ENCODE data around the gene ERLEC1. TPM values are rescaled to one million over a fixed set of nuclear protein-coding genes. Genes with fewer than 3 reads are reported as not detected.
"Not testable (repeated sequence)": the region's sequence is repeated elsewhere in the genome, so short reads cannot be mapped to it uniquely, and the experiment has no call there.

Gene ERLEC1
- total RNA-seq, 1 donor from 2014 or later, result 30.8 TPM

DNA sequence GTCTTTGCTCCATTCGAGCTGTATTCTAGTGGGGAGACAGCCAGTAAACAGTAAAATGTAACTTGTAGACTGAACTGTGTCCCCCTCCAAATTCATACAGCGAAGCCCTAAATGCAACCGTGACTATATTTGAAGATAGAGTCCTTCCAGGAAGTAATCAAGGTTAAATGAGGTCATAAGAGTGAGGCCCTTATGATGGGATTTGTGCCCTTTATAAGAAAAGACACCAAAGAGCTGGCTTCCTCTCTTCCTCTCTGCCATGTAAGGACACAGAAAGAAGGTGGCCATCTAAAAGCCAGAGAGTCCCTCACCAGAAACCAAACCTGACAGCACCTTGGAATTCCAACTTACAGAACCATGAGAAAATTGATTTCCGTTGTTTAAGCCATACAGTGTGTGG is 41.5 kb downstream of the ERLEC1 start:
- intact Hi-C loops (cut with micrococcal nuclease), result no loop called here

DNA sequence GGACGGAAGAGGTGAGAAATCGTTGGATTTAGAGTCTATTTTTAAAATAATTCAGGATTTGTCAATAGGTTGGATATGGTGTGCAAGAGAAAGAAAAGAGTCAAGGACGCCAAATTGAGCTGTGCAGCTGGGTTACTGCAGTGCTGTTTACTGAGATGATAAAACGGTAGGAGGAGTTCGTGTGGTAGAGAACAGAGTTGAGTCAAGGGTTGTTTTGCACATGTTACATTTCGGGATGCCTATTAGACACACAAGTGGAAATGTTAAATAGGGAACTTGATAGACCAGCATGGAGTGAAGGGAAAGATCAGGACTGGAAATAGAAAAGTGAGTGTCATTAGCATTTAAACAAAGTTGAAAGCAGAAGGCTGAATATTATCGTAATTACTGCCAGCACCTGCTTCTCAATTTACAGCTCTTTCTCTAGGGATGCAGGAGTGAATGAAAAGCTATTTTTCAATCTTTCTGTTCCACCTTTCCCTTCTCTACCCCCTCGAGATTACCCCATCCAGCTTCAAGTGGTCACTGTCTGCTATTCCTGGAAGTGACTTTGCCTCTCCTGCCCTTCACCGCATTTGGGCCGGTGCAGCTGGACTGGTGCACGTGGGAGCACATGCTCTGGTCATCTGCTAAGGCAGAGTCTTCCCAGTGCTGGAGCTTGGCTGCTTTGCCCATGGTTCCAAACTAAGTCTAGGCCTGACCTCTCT is 42.6 kb downstream of the ERLEC1 start:
- intact Hi-C loops (cut with micrococcal nuclease), result no loop called here

DNA sequence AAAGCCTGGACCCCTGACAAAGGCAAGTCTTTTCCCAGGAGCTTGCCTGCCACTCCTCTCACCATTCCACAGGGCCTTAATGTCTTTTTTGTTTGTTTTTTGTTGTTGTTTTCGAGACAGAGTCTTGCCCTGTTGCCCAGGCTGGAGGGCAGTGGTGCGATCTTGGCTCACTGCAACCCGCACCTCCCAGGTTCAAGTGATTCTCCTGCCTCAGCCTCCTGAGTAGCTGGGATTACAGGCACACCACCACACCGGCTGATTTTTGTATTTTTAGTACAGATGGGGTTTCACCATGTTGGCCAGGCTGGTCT is 43.1 kb downstream of the ERLEC1 start:
- intact Hi-C loops (cut with micrococcal nuclease), result not testable (repeated sequence)

DNA sequence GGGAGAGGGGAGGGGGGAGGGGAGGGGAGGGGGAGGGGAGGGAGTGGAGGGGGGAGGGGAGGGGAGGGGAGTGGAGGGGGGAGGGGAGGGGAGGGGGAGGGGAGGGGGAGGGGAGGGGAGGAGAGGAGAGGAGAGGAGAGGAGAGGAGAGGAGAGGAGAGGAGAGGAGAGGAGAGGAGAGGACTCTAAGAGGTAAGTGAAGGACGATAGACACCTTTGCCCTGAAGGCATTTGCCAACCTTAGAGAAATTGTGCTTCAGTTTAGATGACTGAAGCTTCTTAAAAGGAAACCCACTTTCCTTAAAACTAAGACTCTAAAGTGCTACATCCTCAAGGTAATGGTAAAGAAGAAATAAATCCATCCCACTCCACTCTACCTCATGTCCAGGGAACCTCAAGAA is 53.7 kb downstream of the ERLEC1 start:
- intact Hi-C loops (cut with micrococcal nuclease), result no loop called here

DNA sequence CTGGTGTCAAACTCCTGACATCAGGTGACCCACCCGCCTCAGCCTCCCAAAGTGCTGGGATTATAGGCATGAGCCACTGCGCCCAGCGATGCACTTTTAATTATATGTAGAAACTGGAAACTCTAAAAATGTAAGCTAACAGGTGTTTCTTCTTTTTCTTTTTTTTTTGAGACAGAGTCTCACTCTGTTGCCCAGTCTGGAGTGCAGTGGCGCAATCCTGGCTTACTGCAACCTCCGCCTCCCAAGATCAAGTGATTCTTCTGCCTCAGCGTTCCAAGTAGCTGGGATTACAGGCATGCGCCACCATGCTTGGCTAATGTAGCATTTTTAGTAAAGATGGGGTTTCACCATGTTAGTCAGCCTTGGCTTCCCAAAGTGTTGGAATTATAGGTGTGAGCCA is 54.8 kb downstream of the ERLEC1 start:
- intact Hi-C loops (cut with micrococcal nuclease), result not testable (repeated sequence)

DNA sequence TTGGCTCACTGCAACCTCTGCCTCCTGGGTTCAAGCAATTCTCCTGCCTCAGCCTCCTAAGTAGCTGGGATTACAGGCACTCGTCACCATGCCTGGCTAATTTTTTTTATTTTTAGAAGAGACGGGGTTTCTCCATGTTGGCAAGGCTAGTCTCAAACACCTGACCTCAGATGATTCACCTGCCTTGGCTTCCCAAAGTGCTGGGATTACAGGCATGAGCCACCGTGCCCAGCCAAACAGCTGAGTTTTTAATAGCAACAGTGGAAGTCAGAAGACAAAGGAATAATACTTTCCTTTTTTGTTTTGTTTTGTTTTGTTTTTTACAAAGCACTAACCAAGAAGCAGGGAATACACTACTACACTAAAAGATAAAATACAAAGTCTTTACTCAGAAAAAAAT is 56.0 kb downstream of the ERLEC1 start:
- intact Hi-C loops (cut with micrococcal nuclease), result no loop called here

DNA sequence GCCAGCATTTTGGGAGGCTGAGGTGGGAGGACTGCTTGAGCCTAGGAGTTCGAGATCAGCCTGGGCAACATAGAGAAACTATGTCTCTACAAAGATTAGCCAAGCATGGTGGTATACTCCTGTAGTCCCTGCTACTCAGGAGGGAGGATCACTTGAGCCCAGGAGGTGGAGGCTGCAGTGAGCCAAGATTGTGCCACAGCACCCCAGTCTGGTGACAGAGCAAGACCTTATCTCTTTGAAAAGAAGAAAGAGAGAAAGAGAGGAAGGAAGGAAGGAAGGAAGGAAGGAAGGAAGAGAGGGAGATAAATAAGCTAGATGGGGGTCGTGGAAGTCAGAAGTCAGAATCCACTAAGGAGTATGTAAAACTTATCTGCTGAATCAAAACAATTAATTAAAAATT is 56.8 kb downstream of the ERLEC1 start:
- intact Hi-C loops (cut with micrococcal nuclease), result no loop called here

DNA sequence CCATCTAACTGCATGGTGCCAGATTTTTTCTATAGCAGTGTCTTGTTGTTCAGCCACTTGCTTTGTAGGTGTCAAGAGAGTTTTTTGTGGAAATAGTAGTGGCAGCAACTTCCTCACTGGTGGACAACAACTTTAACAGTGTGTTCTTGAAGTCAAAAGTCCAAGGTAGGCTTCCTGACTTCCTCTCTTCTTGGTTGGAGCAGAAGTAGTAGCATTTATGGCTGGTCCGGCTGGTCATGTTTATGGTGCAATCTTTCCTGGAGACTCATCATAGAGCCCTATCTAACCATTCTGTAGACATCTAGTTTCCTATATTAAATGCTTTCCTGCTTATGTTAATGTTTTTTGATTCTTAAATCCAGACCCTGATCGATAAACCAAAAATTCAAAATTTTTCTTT is 61.2 kb downstream of the ERLEC1 start:
- intact Hi-C loops (cut with micrococcal nuclease), result no loop called here

DNA sequence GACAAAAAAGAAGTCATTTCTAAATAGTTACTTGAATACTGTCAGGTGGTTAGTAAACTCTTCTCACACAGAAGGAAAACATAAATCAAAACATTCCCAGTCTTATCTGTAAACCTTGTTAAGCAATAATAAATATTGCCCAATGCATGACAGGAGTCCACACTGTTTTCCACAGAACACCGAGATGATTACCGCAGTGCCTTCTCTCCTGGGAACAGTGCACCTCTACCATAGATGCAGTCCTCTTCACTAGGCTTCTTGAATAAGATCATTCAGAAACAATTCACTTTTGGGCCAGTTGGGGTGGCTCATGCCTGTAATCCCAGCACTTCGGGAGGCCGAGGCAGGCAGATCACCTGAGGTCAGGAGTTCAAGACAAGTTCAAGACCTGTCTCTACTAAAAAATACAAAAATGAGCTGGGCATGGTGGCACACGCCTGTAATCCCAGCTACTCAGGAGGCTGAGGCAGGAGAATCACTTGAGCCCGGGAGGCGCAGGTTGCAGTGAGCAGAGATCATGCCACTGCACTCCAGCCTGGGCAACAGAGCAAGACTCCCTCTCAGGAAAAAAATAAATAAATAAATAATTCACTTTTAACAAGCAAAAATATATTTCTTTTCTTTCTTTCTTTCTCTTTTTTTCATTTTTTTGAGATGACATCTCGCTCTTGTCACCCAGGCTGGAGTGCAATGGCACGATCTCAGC is 64.4 kb downstream of the ERLEC1 start:
- intact Hi-C loops (cut with micrococcal nuclease), result not testable (repeated sequence)

DNA sequence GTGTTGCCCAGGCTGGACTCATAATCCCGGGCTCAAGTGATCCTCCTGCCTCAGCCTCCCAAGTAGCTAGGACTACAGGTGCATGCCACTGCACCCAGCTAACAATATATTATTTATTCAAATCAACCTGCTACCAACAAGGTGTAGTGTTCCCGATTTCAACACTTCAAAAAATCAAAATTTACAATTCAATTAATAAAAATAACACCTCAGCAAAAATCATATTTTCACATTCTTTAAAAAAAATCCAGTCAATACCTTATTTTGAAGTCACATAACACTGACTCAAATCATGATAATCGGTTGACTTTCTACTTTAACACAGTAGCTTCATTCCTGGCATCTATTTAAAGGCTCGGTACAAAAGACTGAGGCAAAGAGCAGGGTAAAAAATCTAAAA is 65.7 kb downstream of the ERLEC1 start:
- intact Hi-C loops (cut with micrococcal nuclease), result no loop called here

DNA sequence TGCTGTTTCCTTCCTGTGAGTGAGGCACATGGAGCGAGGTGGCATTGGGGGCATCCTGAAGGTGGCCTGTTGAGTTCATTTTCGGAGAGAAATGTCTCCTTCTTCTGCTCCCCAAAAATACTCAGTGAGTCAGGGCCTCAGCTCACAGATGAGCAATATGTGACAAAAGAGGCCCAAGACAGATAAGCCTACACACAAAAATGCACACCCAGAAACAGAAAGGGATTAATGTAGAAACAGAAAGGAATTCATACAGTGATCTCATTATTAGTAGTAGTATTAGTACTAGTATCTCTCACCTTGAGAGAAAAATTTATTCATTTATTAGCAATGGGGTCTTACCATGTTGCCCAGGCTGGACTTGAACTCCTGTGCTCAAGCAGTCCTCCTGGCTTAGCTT is 67.8 kb downstream of the ERLEC1 start:
- intact Hi-C loops (cut with micrococcal nuclease), result no loop called here

DNA sequence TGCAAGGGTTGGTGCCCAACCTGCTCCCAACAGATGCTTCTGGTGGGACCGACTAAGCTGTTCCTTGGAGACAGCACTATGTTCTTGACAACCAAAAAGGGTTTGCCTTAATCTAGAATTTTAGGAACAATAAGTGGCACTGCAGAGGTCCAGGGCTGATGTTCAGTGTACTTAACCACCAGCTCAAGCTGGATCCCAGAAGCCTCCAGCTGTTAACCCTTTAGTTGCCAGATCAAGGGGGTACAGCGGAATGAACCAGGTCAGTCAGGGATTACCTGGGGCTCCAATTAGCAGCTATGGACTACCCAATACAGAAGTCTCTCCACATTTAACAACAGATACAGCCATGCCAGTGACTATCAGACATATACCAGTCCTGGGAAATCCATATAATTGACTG is 69.4 kb downstream of the ERLEC1 start:
- intact Hi-C loops (cut with micrococcal nuclease), result no loop called here

DNA sequence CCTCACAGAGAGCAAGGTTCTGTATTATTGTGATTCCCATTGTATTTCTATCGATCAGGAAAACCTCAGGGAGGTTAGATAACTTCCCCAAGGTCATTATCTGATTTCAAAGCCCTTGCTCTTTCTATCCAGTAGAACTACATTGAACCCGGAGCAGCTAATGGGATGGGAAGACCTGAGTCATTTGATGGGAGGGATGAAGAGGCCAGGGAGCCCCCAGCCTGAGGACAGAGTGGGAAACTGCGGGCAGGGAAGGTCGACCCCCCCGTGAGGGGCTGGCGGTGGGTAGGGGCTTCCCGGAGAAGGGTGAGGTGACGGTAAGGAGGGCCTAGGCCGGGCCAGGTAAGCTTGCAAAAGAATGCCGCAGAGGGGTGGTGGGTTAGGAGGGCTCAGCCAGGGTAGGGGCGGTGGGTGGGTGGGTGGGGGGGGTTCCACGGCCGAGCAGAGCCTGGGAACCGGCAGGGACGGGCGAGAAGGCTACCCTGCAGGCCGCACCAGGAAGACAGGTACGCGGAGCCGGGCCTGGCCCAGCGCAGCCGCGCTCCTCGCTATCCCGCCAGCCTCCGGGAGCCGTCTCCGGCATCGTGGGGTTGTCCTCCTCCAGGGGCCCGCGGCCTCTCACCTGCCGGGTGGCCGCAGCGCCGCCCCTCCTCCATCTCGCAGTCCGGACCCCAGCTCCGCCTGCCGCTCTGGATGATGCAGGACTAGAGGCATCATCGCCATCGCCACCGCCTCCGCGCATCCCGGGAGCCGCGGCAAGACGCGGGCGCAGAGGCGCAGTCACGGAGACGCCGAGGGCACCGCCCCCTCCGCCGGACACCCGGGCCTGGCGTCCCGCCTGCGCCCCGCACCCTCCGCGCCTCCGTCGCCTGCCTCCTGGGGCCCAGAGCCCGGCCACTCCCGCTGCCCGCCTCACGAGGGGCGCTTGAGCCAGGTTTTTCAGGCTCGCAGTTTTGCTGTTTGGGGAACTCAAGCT is 72.7 kb downstream of the ERLEC1 start, which contains the start of gene GPR75:
Gene GPR75 (minus strand): TSS at position 762 of the 976 bp plus-strand sequence. CDS start 5,211 bp downstream, outside the sequence.
- intact Hi-C loops (cut with micrococcal nuclease), result no loop called here

DNA sequence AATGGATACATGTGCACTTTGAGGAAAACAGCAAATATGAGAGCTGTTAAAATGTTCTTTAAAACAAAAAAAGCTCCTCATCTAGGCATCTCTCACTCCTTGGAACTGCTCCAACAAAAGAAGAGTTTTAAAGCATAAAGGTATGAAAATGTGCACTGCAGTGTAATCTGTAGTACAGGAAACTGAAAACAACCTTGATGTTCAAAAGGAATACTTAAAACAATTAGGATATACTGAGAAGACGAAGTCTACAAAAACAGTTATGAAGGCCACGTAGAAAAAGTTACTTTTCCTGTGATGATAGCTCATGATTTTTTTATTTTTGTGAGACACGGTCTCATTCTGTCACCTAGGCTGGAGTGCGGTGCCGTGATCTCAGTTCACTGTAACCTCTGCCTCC is 75.0 kb downstream of the ERLEC1 start:
- intact Hi-C loops (cut with micrococcal nuclease), result no loop called here

DNA sequence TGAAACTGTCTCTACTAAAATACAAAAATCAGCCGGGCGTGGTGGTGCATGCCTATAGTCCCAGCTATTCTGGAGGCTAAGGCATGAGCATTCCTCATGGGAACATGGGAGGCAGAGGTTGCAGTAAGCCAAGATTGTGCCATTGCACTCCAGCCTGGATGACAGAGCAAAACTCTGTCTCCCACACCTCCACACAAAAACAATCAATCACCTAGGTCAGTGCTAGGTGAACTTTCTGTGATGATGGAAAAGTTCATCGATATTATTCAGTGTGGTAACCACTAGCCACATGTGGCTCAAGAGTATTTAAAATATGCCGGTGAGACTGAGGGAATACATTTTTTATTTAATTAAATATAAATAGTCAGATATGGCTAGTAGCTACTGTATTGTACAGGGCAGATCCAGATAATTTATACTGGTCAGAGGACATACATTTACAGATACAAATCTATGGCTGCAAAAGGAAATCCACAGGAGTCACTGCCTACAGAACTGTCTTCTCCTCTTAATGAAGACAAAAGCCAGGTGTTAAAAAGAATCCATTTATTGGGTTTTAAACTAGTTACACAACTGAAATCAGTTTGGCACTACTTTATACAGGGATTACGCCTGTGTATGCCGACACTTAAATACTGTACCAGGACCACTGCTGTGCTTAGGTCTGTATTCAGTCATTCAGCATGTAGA is 76.8 kb downstream of the ERLEC1 start:
- intact Hi-C loops (cut with micrococcal nuclease), result no loop called here

DNA sequence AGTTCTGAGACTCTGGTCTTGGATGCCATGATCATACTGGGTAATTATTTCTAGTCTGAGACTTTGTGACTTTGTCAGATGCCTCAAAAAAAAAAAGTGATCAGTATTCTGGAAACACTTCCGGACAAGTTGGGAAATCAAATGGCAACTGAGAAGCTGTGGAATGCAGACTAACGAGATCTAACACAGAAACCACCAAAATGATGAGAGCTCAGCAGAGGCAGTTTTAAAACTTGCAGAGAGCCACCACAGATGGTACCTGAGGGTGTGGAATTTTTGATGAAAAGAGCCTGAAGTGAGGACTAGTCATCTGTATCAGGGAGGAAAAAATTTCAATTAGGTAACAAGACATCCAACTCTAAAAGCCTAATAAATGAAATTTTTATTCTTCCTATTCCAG is 78.4 kb downstream of the ERLEC1 start:
- intact Hi-C loops (cut with micrococcal nuclease), result no loop called here

DNA sequence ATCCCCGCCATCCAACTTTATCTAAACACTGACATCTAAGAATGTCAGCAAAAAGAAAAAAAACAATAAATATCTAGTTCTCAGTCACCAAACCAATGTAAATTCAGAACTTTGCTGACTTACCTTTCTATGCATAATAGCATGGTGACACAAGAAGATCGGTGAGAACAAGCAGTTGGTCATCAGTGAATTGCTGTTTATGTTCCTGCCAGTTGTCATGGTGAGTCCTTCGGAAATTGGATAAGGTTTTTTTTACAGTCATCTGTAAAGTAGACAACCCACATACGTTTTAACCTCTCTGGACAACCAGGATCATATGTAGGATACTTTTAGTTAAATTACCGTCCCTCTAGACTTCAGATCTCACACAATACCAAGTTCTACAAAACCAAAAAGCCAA is 79.1 kb downstream of the ERLEC1 start:
- intact Hi-C loops (cut with micrococcal nuclease), result no loop called here

DNA sequence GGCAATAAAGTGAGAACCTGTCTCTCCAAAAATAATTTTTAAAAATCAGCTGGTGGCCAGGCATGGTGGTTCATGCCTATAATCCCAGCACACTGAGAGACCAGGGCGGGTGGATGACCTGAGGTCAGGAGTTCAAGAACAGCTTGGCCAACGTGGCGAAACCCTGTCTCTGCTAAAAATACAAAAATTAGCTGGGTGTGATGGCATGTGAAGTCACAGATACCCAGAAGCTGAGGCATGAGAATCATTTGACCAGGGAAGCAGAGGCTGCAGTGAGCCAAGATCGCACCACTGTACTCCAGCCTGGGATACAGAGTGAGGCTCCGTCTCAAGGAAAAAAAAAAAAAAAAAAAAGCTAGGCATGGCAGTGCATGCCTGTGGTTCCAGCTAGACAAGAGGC is 80.3 kb downstream of the ERLEC1 start:
- intact Hi-C loops (cut with micrococcal nuclease), result no loop called here

DNA sequence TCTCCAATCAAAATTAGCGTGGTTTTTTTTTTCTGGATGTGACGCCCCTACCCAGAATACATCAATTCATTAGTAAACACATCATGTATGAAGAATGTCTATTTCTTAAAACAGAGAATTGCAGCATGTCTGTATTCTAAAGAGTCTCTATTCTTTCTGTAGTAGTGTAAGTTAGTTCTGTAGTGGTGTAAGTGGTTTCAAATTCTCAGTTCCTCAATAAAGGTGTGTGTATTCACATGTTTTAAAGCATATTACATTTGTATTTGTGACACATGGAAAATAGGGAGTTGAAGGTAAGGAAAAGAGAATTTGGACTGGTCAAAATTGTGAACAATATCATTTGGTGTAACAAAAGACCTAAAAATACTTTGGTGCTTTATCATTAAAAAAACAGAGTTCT is 80.9 kb downstream of the ERLEC1 start:
- intact Hi-C loops (cut with micrococcal nuclease), result no loop called here
